HuH-7.5 (cell line): ENCODE measurements around the gene ARF6.
"Not testable (repeated sequence)": the region's sequence is repeated elsewhere in the genome, so short reads cannot be mapped to it uniquely, and the experiment has no call there.

Experiments used
- DNase-seq: peaks from one replicate; pipeline ENCODE4 v3.0.0; 2011; ENCODE audit warnings: low spot score

ARF6 gene

GRCh38 chr14:49892636-49893308, at the start of gene ARF6:
TSS of gene ARF6 (plus strand) at chr14:49893082. CDS start at chr14:49893737, 655 bp downstream.
- DNase-seq: peak; percentile 83

- DNase-seq: no peak
Observed at GRCh38 chr14:49849213-49849847, 43.6 kb upstream of the ARF6 start.

GRCh38 chr14:49851813-49852212, 41.1 kb upstream of the ARF6 start:
- DNase-seq: no peak

GRCh38 chr14:49852301-49853157, 40.4 kb upstream of the ARF6 start, which contains the start of gene NEMF:
TSS of gene NEMF (minus strand) at chr14:49852788. CDS start at chr14:49852753, 35 bp downstream.
- DNase-seq: peak; percentile 45

GRCh38 chr14:49853158-49853477, 39.8 kb upstream of the ARF6 start:
- no peak for DNase-seq

GRCh38 chr14:49853572-49854375, 39.1 kb upstream of the ARF6 start:
- DNase-seq: peak; percentile 32

- DNase-seq: no peak
Observed at GRCh38 chr14:49857427-49858003, 35.4 kb upstream of the ARF6 start.

GRCh38 chr14:49858383-49858782, 34.5 kb upstream of the ARF6 start:
- no peak for DNase-seq

GRCh38 chr14:49860988-49861698, 31.7 kb upstream of the ARF6 start:
- no peak for DNase-seq

- no peak for DNase-seq
Observed at GRCh38 chr14:49861699-49862088, 31.2 kb upstream of the ARF6 start.

GRCh38 chr14:49862089-49862673, 30.7 kb upstream of the ARF6 start:
- no peak for DNase-seq

- no peak for DNase-seq
Observed at GRCh38 chr14:49863487-49864281, 29.2 kb upstream of the ARF6 start.

- DNase-seq: peak; percentile 13
Observed at GRCh38 chr14:49865431-49865859, 27.4 kb upstream of the ARF6 start.

GRCh38 chr14:49867831-49868719, 24.8 kb upstream of the ARF6 start:
- DNase-seq: peak; percentile 75

GRCh38 chr14:49868720-49869114, 24.2 kb upstream of the ARF6 start:
- DNase-seq: no peak

GRCh38 chr14:49870908-49871307, 22.0 kb upstream of the ARF6 start:
- no peak for DNase-seq

GRCh38 chr14:49873548-49873947, 19.3 kb upstream of the ARF6 start:
- DNase-seq: not testable (repeated sequence)

- DNase-seq: no peak
Observed at GRCh38 chr14:49875640-49876198, 17.2 kb upstream of the ARF6 start.
